NCI-H1436 (cell line): Measurements from ENCODE around the gene DUS4L.
"Not testable (repeated sequence)": the region's sequence is repeated elsewhere in the genome, so short reads cannot be mapped to it uniquely, and the experiment has no call there.

ENCODE experiments used
- DNase-seq: peaks from one replicate; lab custom pipeline; 2025; lab: John Stamatoyannopoulos, UW

The DUS4L gene, protein sequence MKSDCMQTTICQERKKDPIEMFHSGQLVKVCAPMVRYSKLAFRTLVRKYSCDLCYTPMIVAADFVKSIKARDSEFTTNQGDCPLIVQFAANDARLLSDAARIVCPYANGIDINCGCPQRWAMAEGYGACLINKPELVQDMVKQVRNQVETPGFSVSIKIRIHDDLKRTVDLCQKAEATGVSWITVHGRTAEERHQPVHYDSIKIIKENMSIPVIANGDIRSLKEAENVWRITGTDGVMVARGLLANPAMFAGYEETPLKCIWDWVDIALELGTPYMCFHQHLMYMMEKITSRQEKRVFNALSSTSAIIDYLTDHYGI

DNA sequence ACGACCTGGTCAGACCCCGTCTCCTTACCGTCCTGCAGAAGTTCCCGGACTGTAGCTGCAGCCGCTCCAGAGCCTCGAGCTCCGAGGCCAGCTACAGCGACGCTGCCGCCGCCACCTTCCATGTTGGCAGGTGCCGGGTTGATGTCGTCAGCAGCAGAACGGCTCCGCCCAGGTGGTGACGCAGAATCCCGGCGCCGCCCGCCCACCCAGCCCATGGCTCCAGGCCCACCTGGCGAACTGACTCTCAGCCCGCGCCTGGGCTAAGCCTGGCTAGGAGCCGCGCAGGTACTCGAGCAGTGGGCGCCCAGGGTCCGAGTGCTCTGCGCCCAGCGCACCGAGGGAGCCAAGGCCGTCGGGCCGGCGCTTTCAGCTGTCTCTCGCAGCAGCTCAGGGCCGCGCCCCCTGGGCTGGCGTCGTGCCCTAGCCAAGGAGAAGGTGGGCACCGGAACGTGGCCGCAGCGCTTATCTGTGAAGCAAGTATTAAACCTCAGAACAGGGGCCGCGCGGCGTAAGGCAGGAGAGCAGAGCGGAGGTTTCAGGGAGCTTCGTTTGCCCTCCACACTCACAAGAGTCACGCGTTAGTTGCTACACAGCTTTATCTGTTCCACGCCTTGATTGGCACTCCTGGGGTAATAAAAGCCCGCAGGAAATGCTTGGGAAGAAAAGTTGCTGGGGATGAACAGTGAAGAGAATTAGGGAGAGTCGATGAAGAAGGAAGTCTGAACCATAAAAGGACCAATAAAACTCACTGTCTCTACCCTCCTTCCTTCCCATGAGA, at the start of gene DUS4L, which contains the start of gene COG5:
DUS4L (plus strand) TSS at position 197 of the 778 bp plus-strand sequence. CDS start 3,100 bp downstream, outside the sequence.
COG5 (minus strand) TSS at position 146 of the 778 bp plus-strand sequence; CDS start at position 122, 24 bp downstream.
- peak; percentile 73 for DNase-seq

DNA sequence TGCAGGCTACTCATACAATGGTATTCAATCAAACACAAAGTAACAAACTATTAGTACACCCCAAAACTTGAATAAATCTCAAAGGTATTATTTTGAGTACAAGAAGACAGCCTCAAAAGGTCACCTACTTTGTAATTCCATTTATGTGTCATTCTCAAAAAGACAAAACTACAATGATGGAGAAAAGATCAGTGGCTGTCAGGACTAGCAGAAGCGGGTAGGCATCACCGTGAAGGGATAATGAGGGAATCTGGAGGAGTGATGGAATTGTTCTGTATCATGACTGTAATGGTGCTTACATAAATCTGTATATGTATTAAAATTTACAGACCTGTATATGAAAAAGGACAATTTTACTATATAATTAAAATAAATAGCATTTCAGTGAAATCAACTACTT, 37.1 kb upstream of the DUS4L start:
- DNase-seq, result no peak

DNA sequence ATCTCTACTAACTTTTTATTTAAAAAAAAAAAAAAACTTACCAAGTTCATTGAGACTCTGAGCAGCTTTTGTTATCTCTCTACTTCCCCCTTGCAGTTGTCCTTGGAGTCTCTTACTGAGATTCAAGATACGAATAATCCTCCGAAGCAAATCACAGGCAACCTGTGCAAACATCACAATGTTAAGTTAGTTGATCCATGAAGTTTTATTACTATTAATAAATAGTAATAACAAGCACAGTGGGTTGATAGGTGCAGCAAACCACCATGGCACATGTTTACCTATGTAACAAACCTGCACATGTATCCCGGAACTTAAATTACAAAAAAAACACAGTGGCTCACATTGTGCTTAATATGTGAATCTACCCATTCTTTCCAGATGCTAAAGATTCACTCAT, 36.6 kb upstream of the DUS4L start:
- no peak for DNase-seq

DNA sequence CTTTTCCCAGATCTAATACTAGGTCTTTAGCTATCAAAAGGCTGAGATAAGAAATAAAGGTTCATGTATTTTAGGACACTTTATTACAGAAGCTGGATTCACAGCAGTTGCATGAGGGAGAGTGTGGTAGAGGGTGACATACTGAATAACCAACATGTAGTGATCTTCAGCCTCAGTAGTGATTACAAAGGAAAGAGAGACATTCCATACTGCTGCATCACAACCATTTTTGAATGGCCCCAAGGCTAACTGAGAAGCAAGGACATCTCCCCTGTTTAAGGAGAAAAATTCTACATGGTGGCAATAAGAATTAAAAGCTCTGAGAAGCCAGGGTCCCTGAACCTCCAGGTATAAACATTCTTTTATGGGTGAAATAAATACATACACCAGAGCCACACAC, 35.3 kb upstream of the DUS4L start:
- DNase-seq, result no peak

DNA sequence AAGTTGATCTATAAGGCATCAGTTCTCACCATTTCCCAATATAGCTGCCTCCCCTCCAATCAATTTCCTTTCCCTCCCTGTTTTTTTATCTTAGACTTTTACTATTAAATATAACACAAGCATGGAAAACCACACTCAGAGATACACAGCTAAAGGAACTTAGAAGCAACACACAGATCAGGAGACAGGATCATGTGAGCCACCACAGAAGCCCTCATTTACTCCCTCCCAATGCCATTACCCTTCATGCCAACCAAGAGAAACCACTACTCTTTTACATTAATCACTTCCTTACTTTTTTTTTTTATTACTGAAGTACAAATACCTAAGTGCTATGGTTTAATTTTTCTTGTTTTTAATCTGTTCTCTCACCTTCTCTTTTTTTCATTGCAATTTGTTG, 33.0 kb upstream of the DUS4L start:
- no peak for DNase-seq

DNA sequence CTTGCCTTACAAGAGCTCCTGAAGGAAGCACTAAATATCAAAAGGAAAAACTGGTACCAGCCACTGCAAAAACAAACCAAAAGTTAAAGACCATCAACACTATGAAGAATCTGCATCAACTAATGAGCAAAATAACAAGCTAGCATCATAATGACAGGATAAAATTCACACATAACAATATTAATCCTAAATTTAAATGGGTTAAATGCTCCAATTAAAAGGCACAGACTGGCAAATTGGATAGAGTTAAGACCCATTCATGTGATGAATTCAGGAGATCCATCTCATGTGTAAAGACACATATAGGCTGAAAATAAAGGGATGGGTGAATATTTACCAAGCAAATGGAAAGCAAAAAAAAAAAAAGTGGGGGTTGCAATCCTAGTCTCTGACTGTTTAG, 29.6 kb upstream of the DUS4L start:
- DNase-seq, result no peak

DNA sequence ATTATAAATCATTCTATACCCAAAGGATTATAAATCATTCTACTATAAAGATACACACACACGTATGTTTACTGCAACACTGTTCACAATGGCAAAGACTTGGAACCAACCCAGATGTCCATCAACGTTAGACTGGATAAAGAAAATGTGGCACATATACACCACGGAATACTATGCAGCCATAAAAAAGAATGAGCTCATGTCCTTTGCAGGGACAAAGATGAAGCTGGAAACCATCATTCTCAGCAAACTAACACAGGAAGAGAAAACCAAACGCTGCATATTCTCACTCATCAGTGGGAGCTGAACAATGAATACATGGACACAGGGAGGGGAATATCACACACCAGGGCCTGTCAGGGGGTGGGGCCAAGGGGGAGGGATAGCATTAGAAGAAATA, 26.5 kb upstream of the DUS4L start:
- not testable (repeated sequence) for DNase-seq

DNA sequence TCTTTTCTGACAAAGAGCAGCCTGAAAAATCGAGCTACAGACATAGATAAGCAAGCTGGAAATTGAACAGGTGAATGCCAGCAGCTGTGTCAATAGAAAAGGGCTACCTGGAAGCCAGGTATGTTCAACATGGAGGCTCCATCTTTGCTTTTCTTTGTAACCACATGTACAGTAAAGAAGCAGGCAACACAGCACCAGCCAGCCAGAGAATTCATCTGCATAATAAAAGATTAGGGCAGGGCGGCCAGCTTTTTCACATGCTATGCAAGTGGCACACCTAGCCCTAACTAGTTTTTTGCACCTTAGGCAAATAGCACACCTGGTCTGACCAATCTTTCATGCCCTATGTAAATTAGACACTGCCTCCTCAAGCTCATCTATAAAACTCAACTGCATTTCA, 25.8 kb upstream of the DUS4L start:
- DNase-seq, result peak; percentile 0

DNA sequence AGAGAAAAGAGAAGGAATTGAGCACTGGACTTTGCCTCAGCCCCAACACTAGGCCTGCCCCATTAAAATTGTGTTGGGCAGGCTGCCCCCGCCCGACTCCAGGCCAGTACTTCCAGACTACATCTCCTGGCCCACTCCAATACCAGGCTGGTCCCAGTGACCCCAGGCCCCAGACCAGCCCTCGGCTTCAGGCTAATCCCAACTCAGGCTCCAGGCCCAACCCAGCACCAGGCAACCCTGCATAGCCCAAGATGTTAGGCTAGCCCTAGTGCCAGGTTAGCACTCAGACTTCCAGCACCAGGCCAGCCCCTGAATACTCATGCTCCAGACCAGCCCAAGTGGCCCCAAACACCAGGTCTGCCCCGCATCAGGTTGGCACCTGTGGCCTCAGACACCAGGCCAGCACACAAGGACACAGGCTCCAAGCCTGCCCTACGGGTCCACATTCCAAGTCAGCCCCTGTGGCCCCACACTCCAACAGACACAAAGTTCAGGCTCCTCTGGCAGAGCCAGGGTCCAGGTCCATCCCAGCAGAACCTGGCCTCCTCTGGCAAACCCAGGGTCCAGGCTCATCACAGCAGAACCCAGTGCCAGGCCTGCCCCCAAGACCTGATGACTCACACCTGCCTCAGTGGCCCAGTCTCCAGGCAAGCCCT, 20.3 kb upstream of the DUS4L start:
- DNase-seq, result no peak

DNA sequence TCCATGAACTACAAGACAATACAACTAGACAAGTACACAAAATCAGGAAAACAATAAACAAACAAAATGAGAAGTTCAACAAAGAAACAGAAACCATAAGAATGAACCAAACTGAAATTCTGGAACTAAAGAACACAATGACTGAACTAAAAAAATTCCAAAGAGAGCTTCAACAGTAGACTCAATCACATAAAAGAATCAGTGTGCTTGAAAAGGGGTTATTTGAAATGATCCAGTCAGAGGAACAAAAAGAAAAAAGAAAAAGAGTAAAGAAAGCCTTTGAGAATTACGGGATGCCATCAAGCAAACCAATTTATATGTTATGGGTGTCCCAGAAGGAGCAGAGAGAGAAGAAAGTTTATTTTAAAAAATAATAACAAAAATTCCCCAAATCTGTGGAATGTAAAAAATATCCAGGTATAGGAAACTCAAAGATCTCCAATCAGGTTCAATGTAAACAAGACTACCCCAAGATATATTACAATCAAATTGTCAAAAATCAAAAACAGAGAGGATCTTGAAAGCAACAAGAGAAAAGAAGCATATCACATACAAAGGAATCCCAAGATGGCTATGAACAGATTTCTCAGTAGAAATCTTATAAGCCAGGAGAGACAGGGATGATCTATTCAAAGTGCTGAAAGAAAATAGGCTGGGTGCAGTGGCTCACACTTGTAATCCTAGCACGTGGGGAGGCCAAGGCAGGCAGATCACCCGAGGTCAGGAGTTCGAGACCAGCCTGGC, 18.8 kb upstream of the DUS4L start:
- no peak for DNase-seq

DNA sequence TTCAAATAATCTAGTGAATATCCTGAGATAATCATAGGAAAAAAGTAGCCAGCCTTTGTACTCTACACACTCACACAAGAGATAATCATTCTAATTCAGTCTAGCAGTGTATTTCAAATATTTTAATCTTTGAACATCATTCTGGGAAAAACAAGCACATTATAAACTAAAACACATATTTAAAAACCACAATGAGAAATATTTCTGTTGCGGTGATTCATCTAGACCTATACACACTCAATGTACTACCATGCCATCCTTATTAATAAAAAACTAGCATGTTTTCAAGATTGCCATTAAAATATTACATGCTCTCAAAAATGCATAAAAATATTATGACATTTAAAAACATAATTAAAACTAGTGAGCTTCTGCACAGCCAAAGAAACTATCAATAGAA, 11.8 kb upstream of the DUS4L start:
- DNase-seq, result no peak

DNA sequence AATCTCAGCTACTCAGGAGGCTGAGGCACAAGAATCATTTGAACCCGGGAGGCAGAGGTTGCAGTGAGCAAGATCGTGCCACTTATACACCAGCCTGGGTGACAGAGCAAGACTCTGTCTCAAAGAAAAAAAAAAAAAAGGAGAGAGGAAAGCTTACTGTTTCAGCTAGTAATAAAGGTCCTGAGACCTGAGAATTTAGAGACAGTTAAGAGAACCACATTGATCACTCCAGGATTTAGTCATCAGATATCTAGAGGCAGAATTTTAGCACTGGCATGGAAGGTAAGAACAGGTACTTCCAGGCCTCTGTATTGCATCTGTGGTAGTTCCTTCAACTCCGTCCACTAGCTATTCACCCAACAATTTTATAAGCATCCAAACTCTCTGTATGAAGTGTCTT, 7.9 kb upstream of the DUS4L start:
- DNase-seq, result no peak

DNA sequence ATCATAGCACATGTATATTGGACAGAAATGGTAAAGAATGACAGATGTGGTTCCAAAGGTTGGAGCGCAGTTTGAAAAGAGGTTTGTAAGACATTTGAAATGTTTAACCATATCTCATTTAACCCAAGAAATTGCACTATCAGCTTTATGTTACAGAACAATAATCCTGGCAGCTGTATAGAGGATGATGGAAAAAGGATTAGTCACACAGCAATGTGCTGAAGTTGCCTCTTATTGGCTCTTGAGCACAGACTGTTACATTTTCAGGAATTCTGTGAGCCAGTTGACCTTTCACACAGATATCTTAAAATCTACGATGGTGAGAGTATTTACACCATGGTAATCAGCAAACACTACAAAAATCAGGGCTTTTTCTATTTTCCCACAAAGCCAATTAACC, 3.9 kb upstream of the DUS4L start:
- no peak for DNase-seq

DNA sequence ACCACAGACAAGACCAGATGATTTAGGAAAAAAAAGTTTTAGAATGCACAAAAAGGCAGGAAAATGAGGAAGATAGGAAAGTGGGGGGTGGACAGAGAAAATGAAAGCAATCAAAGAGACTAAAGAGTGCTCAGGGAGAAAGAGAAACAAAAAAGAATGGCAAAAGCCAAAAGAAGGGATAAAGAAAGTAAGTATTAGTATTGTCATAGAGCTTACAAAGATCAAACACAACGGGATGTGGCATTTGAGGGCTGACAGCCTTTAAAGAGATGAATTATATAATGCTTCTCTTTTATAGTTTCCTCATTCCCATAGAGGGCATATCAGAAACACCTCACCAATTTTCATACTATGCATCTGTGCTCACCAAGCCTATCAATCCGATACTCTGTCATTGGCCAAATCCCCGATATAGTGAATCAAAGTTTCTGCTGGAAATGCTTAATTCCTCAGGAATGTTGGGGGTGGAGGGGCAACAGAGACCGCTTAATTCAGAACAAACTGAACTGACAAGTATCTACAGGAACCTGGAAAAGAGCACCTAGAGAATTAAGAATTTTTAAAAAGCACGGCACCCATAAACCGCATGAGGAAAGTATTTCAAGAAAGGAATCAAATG, 2.8 kb upstream of the DUS4L start:
- DNase-seq, result no peak

DNA sequence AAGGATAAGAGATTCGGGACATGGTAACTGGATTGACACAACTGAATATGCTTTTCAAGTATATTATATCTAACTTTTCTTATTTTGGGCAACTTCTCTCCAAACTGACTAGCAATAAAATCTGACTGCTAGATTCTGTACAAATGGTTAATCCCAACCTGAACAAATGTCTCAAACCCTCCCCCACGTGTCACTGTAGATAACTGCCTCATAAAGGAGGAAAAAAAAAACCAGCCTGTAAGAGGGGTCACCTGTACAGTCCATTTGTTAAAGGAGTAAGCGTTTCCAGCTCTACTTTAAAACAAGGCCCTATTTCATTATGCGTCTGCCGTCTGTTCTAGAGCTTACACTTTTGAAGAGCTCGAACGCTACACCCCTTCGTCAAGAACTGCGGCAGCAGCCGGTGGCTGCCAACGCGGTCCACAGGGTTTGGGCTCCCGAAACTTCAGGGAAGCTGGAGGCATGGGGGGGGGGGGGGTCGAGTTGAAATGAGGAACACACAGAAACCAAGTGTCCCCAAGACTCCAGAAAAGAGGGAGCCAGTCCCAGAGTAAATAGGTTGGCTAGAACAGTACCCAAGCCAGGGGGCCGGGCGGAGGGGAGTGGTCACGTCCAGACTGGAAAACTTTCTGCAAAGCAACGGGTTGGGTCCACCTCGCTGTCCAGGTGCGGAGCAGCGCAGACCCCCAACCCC, 543 bp upstream of the DUS4L start:
- no peak for DNase-seq

DNA sequence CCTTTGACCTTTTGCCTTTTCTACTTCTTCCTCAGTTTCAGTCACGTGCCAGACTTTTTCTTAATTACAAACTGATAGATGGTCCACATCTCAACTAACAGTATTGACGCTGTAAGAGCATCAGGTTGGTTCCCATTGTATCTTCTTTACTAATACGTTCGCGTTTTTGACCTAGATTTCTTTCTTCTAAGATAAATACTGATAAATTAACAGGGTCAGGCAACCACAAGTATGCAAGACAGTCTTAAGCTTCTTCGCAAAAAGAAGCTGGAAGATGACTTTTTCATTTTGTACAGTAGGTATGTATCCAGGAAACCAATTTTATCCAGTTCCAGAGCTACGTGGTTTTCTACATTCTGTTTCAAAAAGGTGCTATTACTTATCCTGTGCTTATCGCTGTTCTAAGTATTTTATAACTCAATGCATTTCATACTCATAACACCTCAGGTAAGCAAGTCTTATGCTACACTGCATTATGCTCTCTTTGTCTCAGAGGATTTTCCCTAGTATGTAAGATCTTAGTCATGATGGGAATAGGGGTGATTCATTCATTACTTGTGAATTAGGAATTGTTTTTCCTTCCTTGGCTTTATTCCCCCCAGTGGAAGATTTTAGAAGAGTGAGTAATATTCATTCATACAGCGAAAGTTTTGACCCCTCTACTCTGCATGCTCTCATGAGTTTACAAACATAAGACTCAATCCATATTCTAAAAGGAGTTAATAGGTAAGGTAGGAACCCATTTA, 955 bp downstream of the DUS4L start:
- DNase-seq, result no peak

DNA sequence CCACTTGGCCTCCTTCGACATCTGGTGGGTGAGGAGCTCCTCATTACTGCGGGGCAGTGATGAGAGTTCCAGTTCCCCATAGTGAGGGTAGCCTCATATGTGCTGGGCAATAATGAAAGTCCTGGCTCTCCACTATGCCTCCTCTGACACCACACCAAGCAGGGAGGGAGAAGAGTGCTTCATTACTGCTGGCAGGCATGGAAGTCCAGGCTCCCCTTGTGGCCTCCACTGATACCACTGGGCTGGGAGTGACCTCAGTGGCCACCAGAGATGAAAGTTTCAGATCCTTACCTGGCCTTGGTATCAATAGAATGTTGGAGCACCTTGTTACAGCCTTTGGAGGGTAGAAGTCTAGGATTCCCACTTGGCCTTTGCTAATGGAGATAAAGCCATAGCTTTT, 6.5 kb downstream of the DUS4L start:
- DNase-seq, result no peak

DNA sequence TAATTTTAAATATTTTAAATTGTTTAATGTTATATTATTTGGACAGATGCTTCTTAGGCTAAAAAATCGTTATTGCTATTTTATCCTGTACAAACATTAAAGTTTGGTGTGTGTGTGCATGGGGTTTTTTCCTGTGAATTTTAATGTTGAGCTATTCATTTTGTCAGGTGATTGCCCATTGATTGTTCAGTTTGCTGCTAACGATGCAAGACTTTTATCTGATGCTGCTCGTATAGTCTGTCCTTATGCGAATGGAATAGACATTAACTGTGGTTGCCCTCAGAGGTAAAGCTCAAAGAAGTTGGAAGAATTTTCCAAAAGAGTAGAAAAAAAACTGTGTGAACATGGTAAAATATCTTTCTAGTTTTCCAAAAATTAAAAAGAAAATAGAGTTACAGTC, 9.8 kb downstream of the DUS4L start:
- DNase-seq, result no peak

DNA sequence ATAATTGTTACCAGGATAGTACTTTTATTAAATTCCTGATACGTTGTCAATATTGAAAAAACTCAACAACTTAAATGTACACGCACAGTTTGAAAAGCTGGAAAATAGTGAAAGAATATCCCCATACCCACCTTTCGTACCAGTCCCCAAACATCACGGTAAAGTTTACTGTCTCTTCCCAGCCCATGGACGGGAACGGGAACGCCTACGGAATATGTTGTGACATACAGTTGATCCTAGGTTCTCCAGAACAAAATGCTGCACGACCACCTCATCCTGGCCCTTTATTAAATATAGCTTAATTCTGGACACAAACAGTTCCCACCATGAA, 15.7 kb downstream of the DUS4L start:
- no peak for DNase-seq

DNA sequence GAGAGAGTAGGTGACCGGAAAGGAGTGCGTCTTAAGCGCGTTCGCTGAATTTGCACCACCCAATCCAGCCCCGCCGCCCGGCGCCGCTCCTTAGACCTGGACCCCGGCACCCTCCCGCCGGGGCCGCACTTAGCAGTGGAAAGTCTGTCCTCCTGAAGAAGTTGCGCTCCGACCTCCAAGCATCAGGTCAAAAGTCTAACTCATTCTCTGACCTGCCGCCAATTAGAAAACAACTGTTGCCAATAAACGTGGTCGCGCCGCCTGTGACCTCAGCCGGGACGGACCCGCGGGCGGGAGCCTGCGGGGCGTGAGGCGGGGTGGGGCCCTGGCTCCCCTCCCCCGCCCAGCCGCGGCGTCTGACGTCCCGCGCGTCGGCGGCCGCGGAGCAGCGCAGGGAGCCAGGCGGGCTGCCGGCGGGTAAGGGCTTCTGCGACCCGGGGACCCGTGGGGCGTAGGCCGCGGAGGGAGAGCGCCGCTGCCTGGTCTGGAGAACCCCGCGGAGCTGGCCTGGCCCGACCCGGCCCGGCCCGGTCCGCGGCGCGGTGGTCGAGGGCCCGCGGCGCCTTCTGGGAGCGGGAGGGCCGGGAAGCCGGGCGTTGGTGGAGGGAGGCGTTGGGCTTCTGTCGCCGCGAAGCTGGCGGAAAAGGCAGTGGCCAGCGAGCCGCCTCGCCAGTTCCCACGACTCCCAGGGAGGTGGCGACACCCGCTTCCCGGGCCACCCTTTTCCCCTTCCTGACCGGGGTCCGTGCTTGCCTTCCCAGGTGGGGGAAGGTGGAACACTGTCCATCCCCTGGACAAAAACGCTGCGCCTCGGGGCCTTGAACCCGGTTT, 16.3 kb downstream of the DUS4L start, which contains the start of gene BCAP29:
BCAP29 (plus strand) TSS at position 362 of the 831 bp plus-strand sequence. CDS start 527 bp downstream, outside the sequence.
- DNase-seq, result peak; percentile 44
